Mucosa of descending colon (tissue), 3 donors: Measurements from ENCODE around the gene CRABP2. TPM values are rescaled to one million over a fixed set of nuclear protein-coding genes. Genes with fewer than 3 reads are reported as not detected.

ENCODE experiments used
- ATAC-seq: fragments of 200-7000 bp; cut with Tn5 transposase; one replicate; pipeline ENCODE4 v1.9.1; 2020; ENCODE audit warnings: mild to moderate bottlenecking, moderate library complexity
- DNase-seq, 3 donors: peaks; one replicate each; pipeline ENCODE4 v3.0.0-alpha.2; 2020
- H3K36me3 ChIP-seq: fragments of 200-600 bp; one replicate; pipeline ENCODE4 v1.8.0; 2021; ENCODE audit warnings: low read depth, mild to moderate bottlenecking
- H3K4me1 ChIP-seq: fragments of 200-600 bp; one replicate; pipeline ENCODE4 v1.8.0; 2021; ENCODE audit warnings: low read depth, mild to moderate bottlenecking
- H3K4me3 ChIP-seq: fragments of 200-600 bp; one replicate; pipeline ENCODE4 v1.8.0; 2021; ENCODE audit warnings: mild to moderate bottlenecking
- H3K9me3 ChIP-seq: fragments of 200-600 bp; one replicate; pipeline ENCODE4 v1.8.0; 2021; ENCODE audit warnings: mild to moderate bottlenecking
- intact Hi-C, 2 donors: fragments of 100-400 bp; cut with DNase I in 1 of 2; cut with micrococcal nuclease in 1 of 2; formaldehyde crosslinking; loops; one replicate each; pipeline versions ENCODE4 v1.11.0 to v1.11.1; 2022; cut with DNase I, micrococcal nuclease
- total RNA-seq, 3 donors: library from RNA; stranded (reverse); fragmentation: NEBNext Ultra II Directional in 2 of 3; extraction: Animal tissue kit (Norgen Biotek cat#: 25700) in 2 of 3; gene quantifications; one replicate each; pipeline versions ENCODE4 v1.2.1 to v1.2.4, GENCODE V29; 2021 to 2023
- TF ChIP-seq, protein P1 (sequence below): fragments of 200-600 bp; IDR thresholded peaks from one replicate; pipeline ENCODE4 v1.8.0; 2022; ENCODE audit warnings: antibody characterized with exemption, mild to moderate bottlenecking
- donor health status: DM: no; HTN: no; CAD: no; lungs with moderate emphysema.
- donor health status: DM: no; HTN: no; CAD: no.
- donor health status: DM: no; HTN: yes; CAD: no.

CRABP2 gene
- total RNA-seq, 3 donors from 2014 or later = 0.38 to 2.2 (median 1.2) TPM

DNA sequence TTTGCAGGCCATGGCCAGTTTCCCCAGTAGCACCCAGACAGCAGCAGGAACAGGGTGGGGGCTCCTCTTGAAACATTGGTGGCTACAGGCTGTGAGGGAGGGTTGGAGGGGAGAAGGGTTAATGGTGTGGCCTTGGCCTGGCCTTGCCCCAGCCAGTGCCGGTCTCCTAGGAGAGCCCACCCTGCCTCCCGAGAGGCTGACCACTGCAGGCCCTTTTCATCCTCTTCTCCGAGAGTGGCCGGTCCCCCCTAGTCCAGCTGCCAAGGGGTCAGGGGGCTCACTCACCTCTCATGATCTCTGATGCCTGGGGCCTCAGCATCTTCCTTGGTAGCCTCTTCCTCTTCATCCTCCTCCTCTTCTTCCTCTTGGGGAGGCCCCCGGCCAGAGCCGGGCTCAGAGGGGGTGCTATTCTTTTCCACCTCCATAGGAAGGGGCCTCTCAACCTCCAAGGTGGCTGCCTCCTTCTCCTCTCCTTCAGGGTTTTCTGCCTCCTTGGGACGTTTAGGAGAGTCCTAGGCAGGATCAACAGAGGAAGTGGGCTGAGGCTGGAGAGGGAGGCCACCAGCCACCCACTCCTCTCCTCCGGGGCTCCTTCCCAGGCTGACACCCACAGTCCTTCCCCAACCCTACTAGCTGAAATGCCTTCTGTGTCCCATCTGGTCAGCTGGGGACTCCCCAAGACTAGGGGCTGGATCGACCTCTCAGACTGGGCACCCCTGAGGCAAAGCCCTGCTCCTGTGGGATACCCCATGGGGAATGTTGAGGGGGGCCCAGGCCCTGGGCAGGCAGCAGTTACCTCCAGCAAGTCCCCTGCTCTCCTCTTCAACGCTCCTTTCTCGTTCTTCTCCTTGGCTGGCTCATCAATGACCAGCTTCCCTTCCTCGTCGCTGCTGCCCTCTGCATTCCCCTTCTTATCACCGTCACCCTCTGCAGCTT lies 38.3 kb upstream of the CRABP2 start:
- TF ChIP-seq, protein P1, sequence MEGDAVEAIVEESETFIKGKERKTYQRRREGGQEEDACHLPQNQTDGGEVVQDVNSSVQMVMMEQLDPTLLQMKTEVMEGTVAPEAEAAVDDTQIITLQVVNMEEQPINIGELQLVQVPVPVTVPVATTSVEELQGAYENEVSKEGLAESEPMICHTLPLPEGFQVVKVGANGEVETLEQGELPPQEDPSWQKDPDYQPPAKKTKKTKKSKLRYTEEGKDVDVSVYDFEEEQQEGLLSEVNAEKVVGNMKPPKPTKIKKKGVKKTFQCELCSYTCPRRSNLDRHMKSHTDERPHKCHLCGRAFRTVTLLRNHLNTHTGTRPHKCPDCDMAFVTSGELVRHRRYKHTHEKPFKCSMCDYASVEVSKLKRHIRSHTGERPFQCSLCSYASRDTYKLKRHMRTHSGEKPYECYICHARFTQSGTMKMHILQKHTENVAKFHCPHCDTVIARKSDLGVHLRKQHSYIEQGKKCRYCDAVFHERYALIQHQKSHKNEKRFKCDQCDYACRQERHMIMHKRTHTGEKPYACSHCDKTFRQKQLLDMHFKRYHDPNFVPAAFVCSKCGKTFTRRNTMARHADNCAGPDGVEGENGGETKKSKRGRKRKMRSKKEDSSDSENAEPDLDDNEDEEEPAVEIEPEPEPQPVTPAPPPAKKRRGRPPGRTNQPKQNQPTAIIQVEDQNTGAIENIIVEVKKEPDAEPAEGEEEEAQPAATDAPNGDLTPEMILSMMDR = no peak
- intact Hi-C loops = no loop called here
- peaks cover 7% of the 10 kb centered on the region for H3K36me3 ChIP-seq
- H3K9me3 ChIP-seq = no peaks in the 10 kb centered on the region
- no peak for DNase-seq
- H3K4me1 ChIP-seq = peaks cover 36% of the 10 kb centered on the region
- ATAC-seq = no peak
- H3K4me3 ChIP-seq = no peak overlapping the region

DNA sequence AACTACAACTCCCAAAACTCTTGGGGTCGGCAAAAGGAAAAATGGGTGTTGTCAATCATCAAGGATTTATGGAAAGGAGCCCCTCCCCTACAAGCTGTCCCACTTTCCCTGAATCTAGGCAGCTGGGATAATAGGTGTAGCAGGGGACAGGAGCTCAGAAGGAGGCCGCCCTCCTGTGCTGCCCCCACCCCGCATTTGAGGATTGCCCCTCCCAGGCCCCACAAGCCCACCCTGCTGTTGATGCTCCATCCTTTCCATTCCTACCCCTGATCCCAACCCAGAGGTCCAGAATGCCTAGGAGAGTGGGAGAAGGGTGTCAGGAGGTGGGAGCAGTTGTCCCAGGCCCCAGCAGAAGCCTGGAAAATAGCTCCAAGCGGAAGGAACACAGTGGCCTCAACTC lies 37.4 kb upstream of the CRABP2 start:
- ATAC-seq (no peak), DNase-seq (no peak)
- TF ChIP-seq, protein P1 = no peak
- Histone ChIP-seq H3K4me3 (no peak overlapping the region), H3K9me3 (no peaks in the 10 kb centered on the region), H3K4me1 (peaks cover 28% of the 10 kb centered on the region), H3K36me3 (peaks cover 7% of the 10 kb centered on the region)
- intact Hi-C loops = no loop called here

DNA sequence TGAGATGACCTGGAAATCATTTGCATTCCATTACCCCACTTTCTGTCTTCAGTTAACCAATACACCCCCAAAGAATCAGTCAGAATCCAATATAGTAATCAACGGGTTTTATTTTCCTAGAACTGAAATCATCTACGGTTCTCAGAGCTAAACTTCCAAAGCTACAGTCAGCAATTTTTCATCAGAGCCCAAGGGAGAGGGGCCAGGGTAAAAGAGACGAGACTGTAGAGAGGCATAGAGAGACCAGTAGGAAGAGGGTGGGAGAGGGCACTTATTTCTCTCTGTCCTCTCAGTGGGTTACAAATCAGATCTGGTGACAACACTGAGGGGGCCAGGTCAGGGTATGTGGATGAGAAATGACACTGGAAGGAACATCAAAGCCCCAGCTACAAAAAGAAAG lies 36.6 kb upstream of the CRABP2 start:
- peaks cover 7% of the 10 kb centered on the region for H3K36me3 ChIP-seq
- TF ChIP-seq, protein P1 = no peak
- no peaks in the 10 kb centered on the region for H3K9me3 ChIP-seq
- intact Hi-C loops = no loop called here
- ATAC-seq (no peak), DNase-seq (no peak)
- H3K4me3 ChIP-seq = no peak overlapping the region
- H3K4me1 ChIP-seq = peaks cover 23% of the 10 kb centered on the region

DNA sequence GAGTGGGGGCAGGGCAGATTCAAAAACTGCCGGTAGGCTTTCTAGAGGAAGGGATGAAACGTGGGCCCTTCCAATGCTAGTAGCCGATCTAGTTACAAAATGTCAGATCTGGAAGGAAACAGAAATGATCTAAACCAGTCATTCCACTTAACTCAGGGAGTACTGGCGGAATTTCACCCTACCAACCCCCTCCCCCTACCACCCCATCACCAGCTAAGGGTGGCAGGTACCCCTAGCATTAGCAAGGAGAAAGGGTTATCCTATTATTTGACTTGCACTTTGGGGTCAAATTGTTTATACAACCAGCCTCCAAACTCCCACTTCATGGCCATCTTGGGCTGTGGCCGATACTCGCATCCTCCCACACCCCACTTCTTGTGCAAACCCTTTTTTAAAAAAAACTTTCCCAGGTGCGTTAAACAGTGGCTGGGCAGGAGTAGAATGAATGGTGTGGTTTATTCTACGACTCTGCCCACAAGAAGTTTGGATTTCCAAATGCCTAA lies 36.1 kb upstream of the CRABP2 start:
- Histone ChIP-seq H3K36me3 (peaks cover 7% of the 10 kb centered on the region), H3K4me1 (peaks cover 20% of the 10 kb centered on the region), H3K4me3 (no peak overlapping the region), H3K9me3 (no peaks in the 10 kb centered on the region)
- intact Hi-C loops = no loop called here
- ATAC-seq = no peak
- TF ChIP-seq, protein P1 = no peak
- no peak for DNase-seq

DNA sequence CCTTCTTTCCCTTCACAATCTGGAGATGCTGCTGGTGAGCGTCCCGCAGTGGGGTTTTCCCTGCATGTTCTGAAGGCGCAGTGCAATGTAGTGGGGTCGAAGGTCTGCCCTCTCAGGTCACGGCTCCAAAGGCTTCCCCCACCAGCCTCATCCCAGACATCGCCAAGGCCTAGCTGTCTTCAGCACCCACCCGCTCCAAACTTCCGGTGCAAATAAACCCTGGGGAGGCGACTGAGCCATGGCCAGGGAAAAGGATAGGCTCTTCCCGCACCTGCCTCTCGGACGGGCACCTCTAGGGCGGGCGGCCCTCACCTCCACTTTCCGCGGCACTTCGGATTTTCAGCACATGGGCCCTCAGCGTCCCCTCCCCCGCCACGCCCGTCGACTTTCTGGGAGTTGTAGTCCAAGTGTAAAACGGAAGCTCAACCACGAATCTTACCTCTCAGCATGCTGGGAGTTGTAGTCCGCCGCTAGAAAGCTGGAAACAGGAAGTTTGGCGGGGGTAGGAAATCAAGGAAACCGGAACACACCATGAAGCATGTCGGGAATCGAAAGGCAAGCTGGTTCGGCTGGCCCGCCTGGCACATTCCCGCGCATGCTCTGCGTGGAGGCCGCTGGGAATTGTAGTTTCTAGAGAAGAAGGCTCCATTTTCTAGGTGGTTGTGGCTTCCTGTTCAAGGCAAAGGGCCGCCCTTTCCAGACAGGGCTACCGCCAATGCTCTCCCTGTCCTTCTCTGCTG lies 35.5 kb upstream of the CRABP2 start, which contains the start of gene MRPL24:
Gene MRPL24, minus strand, starts transcription at position 348 of the 740 bp plus-strand sequence. CDS start 2,384 bp downstream, outside the sequence.
- peak; percentile 94 for ATAC-seq
- intact Hi-C loops = no loop called here
- peaks cover 13% of the 10 kb centered on the region for H3K4me1 ChIP-seq
- H3K9me3 ChIP-seq = no peaks in the 10 kb centered on the region
- TF ChIP-seq, protein P1 = no peak
- peak within 1 kb of the TSS; percentile 40 for H3K4me3 ChIP-seq
- H3K36me3 ChIP-seq = peaks cover 7% of the 10 kb centered on the region
- DNase-seq = peak; percentile 97 to 99 (median 97)
